OCI-M1 (cell line): ENCODE measurements around the gene EOLA2.
"Not testable (repeated sequence)": the region's sequence is repeated elsewhere in the genome, so short reads cannot be mapped to it uniquely, and the experiment has no call there.

Source experiments
- DNase-seq: peaks from one replicate; lab custom pipeline; 2025; lab: John Stamatoyannopoulos, UW

EOLA2 gene

GRCh38 chrX:149938427-149938880 lies at the start of gene EOLA2:
TSS of gene EOLA2 (minus strand) at chrX:149938491. CDS start at chrX:149933874, 4,617 bp downstream.
- peak; percentile 97 for DNase-seq

- no peak for DNase-seq
Observed at GRCh38 chrX:149987613-149988012, 49.3 kb upstream of the EOLA2 start.

GRCh38 chrX:149984411-149984810 lies 46.1 kb upstream of the EOLA2 start:
- DNase-seq = no peak

- no peak for DNase-seq
Observed at GRCh38 chrX:149982310-149982709, 44.0 kb upstream of the EOLA2 start.

- peak; percentile 1 for DNase-seq
Observed at GRCh38 chrX:149979126-149979644, 40.9 kb upstream of the EOLA2 start.

GRCh38 chrX:149962859-149963757 lies 24.8 kb upstream of the EOLA2 start:
- peak; percentile 33 for DNase-seq

- DNase-seq = no peak
Observed at GRCh38 chrX:149962010-149962409, 23.7 kb upstream of the EOLA2 start.

- DNase-seq = no peak
Observed at GRCh38 chrX:149961572-149961971, 23.3 kb upstream of the EOLA2 start.

GRCh38 chrX:149950681-149951080 lies 12.4 kb upstream of the EOLA2 start:
- peak; percentile 60 for DNase-seq

- no peak for DNase-seq
Observed at GRCh38 chrX:149949743-149950436, 11.6 kb upstream of the EOLA2 start.

- no peak for DNase-seq
Observed at GRCh38 chrX:149948016-149948415, 9.7 kb upstream of the EOLA2 start.

- DNase-seq = not testable (repeated sequence)
Observed at GRCh38 chrX:149946932-149947331, 8.6 kb upstream of the EOLA2 start.

- not testable (repeated sequence) for DNase-seq
Observed at GRCh38 chrX:149945820-149946219, 7.5 kb upstream of the EOLA2 start.

GRCh38 chrX:149945087-149945670 lies 6.9 kb upstream of the EOLA2 start:
- not testable (repeated sequence) for DNase-seq

- not testable (repeated sequence) for DNase-seq
Observed at GRCh38 chrX:149940674-149941024, 2.4 kb upstream of the EOLA2 start.

GRCh38 chrX:149939905-149940673 lies 1.8 kb upstream of the EOLA2 start:
- DNase-seq = peak; percentile 97

GRCh38 chrX:149939655-149939904 lies 1.3 kb upstream of the EOLA2 start:
- no peak for DNase-seq

- peak; percentile 91 for DNase-seq
Observed at GRCh38 chrX:149938881-149939654, 777 bp upstream of the EOLA2 start.

- no peak for DNase-seq
Observed at GRCh38 chrX:149937871-149938426, 342 bp downstream of the EOLA2 start.

- DNase-seq = not testable (repeated sequence)
Observed at GRCh38 chrX:149937328-149937727, 963 bp downstream of the EOLA2 start.

GRCh38 chrX:149933547-149933946 lies 4.7 kb downstream of the EOLA2 start:
- not testable (repeated sequence) for DNase-seq
